ENCODE results near the gene PRDM5. TPM values are rescaled to one million over a fixed set of nuclear protein-coding genes. Genes with fewer than 3 reads are reported as not detected.

PRDM5 gene
- total and polyA plus RNA-seq, 2 donors (not counting 3 experiments of a cell fraction or from before 2014, with no cell fraction given) = 2.2 to 8.1 TPM

- dilution Hi-C loops (cut with MboI; ENCODE audit: extremely low pct_ligation_motif_present, low sequenced_read_pairs) (no loop called here), intact Hi-C loops (cut with micrococcal nuclease) (no loop called here)
- Histone ChIP-seq H3K27me3 (ENCODE audit: control insufficient read depth in 2 of 2, insufficient read depth in 2 of 2, low read length in 2 of 2) (no peaks in the 10 kb centered on the region), H3K79me2 (ENCODE audit: control insufficient read depth, insufficient read depth, low read length) (no peaks in the 10 kb centered on the region), H3K36me3 (ENCODE audit: control insufficient read depth in 2 of 2, extremely low read depth in 1 of 2, insufficient read depth in 2 of 2, low read length in 2 of 2) (no peaks in the 10 kb centered on the region), H3K4me2 (ENCODE audit: insufficient read depth, low read length) (no peak overlapping the region), H4K20me1 (replicated peaks; ENCODE audit: control insufficient read depth, extremely low read depth, insufficient read depth, low read length) (no peaks in the 10 kb centered on the region), H2AFZ (ENCODE audit: low read depth, low read length) (no peak overlapping the region), H3K9me1 (replicated peaks; ENCODE audit: control insufficient read depth, extremely low read depth, insufficient read depth, low read length) (no peaks in the 10 kb centered on the region), H3K4me3 (replicated peaks in 1 of 3; ENCODE audit: insufficient read depth in 1 of 3, low read depth in 1 of 3, low read length in 3 of 3) (no peak overlapping the region), H3K4me1 (ENCODE audit: control insufficient read depth, extremely low read depth, insufficient read depth, low read length) (no peaks in the 10 kb centered on the region), H3K9ac (replicated peaks; ENCODE audit: extremely low read depth, insufficient read depth, low read length) (no peak overlapping the region), H3K27ac (ENCODE audit: insufficient read depth, low read depth, low read length) (no peak overlapping the region), H3K9me3 (replicated peaks; ENCODE audit: control insufficient read depth, insufficient read depth, low read length) (no peaks in the 10 kb centered on the region)
- POLR2A ChIA-PET = no interaction called here
- BruUV-seq (replicated peaks) = no TSS peak
- no peak for FAIRE-seq
- CTCF ChIA-PET = no interaction called here
- no peak for DNase-seq (ENCODE audit: low read depth, low spot score)
- TF ChIP-seq POLR2AphosphoS5 (IDR thresholded peaks at IDR 0.05; ENCODE audit: insufficient read depth, low read depth, low read length) (no peak), FOS (IDR thresholded peaks at IDR 0.05; ENCODE audit: borderline replicate concordance, insufficient read depth, low read length) (no peak), EZH2 (IDR thresholded peaks at IDR 0.05; ENCODE audit: borderline replicate concordance, low read depth, low read length, severe bottlenecking) (no peak), JUN (IDR thresholded peaks at IDR 0.05; ENCODE audit: borderline replicate concordance, insufficient read depth, insufficient read length, low read depth) (no peak), GATA2 (IDR thresholded peaks at IDR 0.05; ENCODE audit: insufficient read depth, insufficient read length, low read depth, low read length) (no peak), MYC (IDR thresholded peaks at IDR 0.05; ENCODE audit: low read depth, low read length) (no peak), POLR2A (IDR thresholded peaks at IDR 0.05; ENCODE audit: low read depth, low read length) (no peak), MAX (IDR thresholded peaks at IDR 0.05; ENCODE audit: insufficient read depth, insufficient read length) (no peak), CTCF (IDR thresholded peaks at IDR 0.05; ENCODE audit: extremely low read depth in 1 of 2, insufficient read depth in 1 of 2, low read depth in 1 of 2, low read length in 2 of 2) (no peak)
These were observed 52.8 kb downstream of the PRDM5 start for GRCh38 chr4:120869613-120870278.

All from endothelial cell of umbilical vein (primary cell).